Raji (cell line): ENCODE results near the gene MPC1.

Source experiments
- POLR2A ChIP-seq: IDR thresholded peaks from 2 replicates; pipeline ENCODE4 v1.6.1; 2011; ENCODE audit warnings: low read depth, low read length, control low read depth; ENCODE audit not compliant: insufficient read depth

The MPC1 gene

DNA sequence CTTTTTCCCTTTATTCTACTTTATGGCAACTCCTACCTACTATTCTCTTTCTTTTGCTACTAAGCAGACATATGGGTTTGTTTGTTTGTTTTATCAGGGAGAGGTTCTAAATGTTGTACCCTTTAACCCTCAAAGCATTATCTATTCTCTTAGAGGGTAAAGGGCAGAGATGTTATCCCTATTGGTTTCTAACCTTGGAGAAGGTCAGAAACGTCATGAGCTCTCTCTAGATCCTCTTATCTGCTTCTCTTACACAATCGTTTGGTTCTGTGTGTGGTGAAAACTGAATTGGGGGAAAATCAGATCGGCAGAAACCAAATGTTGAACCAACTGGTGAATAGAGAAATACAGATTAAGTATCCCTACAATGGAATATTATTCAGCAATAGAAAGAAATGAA is 6.4 kb upstream of the MPC1 start:
- no peak for TF ChIP-seq POLR2A

DNA sequence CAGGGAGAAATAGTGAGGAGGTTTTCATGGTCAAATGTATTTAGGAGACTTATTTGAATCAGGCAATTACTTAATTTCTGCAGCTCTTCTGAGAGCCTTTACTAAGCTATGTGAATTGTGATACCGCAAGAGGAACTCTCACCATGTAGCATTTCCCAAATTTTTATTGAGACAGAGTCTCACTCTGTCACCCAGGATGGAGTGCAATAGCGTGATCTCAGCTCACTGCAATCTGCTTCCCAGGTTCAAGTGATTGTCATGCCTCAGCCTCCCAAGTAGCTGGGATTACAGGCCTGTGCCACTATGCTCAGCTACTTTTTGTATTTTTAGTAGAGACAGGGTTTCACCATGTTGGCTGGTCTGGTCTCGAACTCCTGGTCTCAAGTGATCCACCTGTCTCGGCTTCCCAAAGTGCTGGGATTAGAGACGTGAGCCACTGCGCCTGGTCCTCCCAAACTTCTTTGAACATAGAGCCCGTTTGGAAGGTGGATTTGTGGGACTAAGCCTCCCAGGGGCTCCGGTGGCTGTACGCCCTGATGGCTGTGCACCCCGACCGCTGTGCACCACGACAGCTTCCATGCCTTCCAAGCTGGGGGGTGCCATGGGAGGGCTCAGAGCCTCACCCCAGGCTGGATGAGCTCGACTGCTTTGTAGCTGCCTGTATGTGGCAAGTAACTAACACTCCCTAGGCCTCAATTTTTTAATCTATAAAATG is 5.7 kb upstream of the MPC1 start:
- TF ChIP-seq POLR2A = no peak

DNA sequence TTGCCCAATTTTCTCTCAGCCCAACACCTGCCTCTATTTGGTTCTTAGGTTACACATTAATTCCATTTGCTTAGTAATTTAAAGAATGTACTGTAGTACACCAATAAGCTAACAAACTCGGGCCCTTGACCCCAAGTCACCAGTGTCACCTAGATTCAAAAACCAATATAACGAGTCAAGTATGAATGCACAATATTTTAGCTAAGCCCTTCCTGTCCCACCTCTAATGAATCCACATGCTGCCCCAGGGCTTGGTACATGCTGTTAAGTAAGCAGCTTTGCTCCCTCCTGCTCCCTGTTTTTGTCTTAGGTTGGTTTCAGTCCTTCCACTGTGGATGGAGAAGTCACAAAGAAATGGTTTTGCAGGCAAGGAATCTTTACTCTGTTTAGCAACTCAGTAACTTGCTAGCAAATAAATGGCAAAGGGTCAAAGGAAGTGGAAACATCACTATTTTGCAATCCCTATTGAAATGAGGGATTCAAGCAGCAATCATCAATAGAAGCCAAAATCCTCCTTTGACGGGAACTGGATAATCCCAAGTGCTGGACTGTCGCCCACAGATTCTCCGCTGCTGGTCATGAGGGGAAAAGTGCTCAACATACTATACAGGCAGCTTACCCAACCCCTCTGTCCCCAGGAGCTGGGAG is 5.0 kb upstream of the MPC1 start:
- TF ChIP-seq POLR2A = no peak

DNA sequence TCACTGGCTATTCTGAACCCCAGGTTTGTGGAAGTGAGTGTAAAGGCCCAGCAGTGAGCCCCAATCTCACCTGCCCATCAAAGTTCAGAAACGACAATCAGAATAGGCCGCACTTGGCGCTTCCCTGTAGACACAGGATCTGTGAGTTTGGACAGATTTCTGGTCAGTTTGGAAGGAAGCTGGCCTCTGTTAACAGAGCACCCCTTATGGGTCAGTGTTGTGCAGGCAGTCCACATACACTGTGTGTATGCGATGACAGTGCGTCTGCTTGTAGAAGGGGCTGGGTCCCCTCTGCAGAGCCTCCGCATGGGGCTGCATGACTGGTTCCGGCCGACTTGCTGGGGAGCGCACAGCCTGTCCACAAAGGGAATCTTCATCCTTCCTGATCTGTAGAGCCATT is 3.4 kb upstream of the MPC1 start:
- TF ChIP-seq POLR2A = no peak

DNA sequence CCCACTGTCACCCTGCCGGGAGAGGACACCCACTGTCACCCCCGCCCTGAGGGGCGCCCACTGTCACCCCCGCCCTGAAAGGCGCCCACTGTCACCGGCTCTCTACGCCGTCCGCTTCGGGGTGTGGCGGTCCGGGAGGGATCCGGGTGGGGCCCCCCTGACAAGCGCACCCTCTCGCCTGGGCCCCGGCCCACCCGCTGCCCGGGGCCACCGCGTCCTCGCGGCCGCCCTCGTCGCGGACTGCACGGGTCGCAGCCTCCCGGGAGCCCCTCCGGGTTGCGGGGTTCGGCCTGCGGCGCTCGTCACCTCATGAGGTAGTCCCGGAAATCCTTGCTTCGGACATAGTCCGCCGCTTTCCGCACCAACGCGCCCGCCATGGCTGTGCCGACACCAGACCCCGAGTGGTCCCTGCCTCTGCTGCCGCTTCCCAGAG is 224 bp downstream of the MPC1 start:
- peak; percentile 86; the same call in 1 of the 2 replicates for TF ChIP-seq POLR2A

DNA sequence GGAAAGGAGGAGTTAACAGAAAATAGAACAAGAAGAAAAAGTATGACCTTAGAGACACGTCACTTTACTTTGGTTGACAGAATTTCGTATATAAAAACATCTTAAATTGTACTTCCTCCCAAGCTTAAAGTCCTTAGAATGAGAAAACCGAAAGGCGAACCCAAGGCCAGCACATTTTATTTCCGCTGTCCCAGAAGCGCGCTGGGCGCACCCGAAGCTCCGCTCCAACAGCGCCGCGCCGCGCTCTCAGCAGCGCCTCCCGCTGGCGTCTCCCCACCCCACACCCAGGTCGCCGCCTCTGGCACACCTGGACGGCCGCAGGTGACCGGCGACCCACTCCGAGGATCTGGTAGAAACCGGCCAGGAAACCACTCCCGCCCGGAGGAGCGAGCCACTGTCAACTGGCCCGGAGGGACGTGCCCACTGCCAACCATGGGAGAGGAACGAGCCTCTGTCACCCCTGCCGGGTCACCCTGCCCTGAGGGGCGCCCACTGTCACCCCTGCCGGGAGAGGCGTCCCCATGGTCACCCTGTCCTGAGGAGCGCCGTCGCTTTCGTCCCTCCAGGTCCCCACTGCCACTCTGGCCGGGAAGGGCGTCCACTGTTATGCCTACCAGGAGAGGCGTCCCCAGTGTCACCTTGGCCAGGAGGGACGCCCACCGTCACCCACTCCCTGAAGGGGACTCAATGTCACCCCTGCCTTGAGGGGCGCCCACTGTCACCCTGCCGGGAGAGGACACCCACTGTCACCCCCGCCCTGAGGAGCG is 824 bp downstream of the MPC1 start:
- peak; percentile 47; the same call in 1 of the 2 replicates for TF ChIP-seq POLR2A

DNA sequence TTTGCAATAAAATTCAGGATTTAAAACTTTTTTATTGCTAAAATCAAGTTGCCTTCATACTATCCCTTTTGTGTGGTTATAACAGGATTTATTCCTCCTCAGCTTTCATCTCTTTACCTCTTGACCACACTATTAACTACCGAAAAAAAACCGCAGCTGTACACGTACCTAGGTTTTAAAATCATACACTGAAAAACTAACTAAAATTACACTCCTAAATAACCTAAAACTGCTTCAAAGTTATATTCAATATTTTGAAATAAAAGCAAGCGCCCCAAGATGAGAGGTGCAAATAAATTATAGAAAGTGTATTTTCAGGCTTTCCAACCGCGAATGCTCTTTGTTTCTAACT is 1.4 kb downstream of the MPC1 start:
- TF ChIP-seq POLR2A = no peak

DNA sequence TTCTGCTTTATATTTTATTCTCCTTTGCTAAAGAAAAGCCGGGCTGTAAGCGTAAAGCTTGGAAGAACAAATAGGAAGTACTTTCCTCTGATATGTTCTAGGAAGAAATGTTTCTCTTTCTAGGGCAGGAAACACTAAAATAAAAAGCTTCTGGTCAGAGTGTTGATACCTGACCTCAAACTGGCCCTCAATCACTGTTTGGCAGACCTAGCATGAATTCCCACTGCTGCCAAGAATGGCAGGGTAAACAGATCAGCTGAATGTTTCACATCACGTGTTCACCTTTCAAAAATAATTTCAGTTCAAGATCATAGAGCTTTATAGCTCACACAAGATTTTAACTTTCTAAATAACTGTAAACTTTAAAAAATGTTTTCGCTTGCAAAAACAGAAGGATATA is 2.9 kb downstream of the MPC1 start:
- no peak for TF ChIP-seq POLR2A

DNA sequence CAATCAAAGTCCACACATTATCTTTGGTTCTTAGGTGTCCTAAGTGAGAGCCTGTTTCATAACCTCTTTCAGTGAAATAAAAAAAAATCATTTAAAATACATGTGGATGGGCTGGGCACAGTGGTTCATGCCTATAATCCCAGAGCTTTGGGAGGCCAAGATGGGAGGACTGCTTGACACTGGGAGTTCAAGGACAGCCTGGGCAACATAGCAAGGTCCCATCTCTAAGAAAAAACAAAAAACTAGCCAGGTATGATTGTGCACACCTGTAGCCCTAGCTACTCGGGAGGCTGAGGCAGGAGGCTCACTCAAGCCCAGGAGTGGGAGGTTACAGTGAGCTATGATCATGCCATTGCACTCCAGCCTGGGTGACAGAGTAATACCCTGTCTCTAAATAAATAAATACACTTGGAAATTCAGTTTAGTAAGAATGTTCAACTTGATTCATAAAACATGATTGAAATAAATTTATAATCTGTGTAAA is 3.6 kb downstream of the MPC1 start:
- TF ChIP-seq POLR2A = no peak

DNA sequence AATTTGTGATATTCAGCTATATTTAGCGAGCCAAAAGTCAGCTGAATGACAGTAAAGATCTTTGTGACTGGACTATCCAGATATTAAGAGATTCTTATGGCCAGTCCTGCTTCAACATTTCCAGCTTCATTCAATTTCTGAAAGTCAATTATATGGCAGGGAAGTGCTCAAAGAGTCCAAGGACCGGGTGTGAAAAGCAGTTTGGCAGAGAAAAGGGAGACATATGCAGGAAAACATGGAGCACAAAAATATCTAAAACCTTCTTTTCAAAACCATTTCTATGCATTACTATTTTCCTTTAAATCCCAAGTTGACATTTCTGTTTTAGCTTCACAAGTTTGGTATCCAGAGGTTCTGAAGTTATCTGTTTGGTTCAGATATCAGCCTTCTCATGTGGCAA is 5.0 kb downstream of the MPC1 start:
- TF ChIP-seq POLR2A = no peak

DNA sequence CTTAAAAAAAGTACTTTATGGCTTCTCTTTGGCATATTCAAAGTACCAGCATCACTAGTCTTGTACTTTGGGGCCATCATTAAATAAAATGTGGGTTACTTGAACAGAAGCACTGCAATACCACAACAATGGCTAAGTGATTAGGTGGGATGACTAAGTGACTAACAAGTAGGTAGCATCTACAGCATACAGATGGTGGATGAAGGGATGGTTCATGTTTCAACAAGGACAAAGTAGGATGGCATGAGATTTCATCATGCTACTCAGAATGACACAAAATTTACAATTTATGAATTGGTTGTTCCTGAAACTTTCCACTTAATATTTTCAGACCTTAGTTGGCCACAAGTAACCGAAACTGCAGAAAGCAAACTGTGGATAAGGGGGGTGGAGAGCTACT is 7.7 kb downstream of the MPC1 start:
- TF ChIP-seq POLR2A = no peak

DNA sequence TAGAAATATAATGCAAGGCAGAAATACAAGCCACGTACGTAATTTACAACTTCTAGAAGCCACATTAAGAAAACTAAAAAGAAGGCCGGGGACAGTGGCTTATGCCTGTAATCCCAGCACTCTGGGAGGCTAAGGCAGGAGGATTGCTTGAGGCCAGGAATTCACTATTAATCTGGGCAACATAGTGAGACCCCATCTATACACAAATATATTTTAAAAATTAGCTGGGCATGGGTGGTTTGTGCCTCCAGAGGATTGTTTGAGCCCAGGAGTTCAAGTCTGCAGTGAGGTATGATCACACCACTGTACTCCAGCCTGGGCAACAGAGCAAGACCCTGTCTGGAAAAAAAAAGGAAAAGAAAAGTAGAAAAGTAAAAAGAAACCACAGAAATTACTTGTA is 12.3 kb downstream of the MPC1 start:
- TF ChIP-seq POLR2A = no peak

DNA sequence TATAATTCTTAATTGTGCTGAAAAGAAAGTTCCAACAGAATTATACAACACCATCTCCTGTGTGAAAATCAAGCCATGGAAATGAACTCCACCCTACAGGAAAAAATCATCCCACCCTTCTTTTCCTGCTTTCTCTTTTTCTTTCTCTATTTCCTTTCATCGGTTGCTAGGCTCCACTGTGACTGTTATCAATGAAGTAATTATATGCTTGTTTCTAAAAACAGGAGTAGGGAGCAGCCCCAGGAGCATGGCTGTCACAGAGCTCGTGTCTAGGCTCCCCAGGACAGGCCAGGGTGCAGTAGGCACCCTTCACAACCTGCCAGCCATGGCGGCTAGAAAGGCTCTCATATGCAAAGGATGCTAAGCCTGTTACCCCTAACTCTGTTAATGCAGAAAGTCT is 13.0 kb downstream of the MPC1 start:
- TF ChIP-seq POLR2A = no peak

DNA sequence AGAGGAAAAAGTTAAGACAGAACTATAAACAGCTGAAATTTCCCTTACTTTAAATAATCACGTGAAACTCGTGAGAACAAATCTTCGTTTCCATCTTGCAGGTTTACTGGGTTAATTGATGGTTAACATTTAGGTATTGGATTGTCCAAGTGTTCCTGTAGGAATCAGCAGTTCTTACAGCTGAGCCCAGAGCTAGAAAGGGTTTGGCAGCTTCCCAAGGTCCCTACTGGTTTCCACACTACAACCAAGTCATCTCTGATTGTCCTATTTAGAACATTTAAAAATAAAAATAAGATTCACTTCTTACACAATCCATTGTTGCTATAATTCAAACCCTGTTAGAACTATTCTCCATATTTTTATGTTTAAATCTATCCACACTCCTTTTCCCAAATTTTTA is 15.8 kb downstream of the MPC1 start:
- TF ChIP-seq POLR2A = no peak

DNA sequence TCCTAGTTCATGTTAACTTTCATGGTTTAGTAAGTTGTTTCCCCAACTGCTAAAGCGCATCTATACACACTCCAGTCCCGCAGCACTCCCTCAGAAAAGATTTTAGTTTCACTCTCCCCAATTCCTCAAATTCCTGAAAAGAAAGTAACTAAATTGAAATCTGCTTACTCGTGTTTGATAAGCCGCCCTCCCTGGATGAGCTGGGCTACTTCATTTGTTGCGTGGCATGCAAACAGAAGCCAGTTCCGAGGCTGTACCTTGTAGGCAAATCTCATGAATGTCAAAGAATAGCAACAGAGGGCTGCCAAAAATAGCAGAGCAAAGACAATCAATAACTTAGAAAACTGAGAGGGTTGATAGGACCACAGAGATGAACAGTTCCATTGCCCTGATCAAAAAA is 16.9 kb downstream of the MPC1 start:
- no peak for TF ChIP-seq POLR2A

DNA sequence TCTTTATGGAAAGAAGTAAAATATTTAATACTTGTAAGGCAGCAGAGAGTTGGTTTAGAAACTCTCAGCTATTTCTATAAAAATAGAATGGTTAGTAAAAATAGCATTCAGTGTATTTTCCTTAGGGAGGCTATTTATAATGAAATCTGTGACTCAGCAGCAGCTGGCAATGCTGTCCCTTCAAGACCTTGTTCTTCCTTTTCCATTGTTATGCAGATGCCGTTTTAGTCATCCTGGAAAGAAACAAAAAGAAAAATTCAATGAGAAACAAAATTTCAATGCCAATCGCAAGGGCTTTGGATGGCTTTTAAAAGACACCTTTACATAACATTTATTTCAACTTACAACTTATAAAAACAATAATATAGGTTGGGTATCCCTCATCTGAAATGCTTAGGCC is 17.5 kb downstream of the MPC1 start:
- no peak for TF ChIP-seq POLR2A
